GM21825 (cell line): Measurements from ENCODE around the gene GINS2.

Experiments used
- ATAC-seq: cut with Tn5 transposase; IDR thresholded peaks from one replicate; pipeline ENCODE4 v1.9.1; 2021; ENCODE audit warnings: mild to moderate bottlenecking, moderate library complexity; ENCODE audit not compliant: unreplicated experiment

The GINS2 gene

DNA sequence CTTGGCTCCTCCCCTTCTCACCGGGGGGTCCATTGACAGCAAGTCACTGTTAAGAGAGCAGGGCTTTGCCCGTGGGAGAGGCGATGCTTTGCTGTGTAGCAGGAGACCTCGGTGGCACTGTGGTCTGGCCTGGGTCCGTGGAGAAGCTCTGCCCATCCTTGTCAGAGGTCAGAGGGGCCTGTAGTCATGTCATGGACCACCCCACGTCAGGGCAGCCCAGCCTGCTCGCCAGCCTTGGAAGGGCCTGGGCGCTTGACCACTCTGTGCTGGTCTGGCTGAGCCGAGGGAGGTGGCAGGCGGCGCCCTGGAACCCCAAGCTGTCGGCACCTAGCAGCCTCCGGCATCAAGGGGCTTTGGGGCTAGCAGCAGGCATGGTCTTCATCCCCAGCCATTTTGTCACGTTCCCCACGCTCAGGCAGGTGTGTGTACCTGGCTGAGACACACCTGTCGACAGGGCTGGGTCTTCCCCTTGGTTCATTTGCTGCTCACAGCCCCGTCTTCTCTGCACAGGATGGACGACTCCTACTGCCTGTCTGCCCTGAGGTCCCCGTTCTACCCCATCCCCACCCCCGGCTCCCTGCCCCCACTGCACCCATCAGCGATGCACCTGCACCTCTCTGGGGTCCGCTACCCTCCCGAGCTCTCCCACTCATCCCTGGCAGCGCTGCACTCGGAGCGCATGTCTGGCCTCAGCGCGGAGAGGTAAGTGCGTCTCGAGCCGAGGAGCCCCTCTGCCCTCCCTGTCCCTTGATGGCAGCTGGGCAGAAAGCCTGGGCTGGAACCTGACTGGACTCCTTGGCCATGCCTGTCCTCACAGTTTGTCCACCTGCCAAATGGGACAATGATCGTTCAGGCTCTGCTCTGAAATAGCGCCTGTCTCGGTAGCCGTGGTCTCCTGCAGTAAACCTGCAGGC is 33.3 kb downstream of the GINS2 start:
- no peak for ATAC-seq

DNA sequence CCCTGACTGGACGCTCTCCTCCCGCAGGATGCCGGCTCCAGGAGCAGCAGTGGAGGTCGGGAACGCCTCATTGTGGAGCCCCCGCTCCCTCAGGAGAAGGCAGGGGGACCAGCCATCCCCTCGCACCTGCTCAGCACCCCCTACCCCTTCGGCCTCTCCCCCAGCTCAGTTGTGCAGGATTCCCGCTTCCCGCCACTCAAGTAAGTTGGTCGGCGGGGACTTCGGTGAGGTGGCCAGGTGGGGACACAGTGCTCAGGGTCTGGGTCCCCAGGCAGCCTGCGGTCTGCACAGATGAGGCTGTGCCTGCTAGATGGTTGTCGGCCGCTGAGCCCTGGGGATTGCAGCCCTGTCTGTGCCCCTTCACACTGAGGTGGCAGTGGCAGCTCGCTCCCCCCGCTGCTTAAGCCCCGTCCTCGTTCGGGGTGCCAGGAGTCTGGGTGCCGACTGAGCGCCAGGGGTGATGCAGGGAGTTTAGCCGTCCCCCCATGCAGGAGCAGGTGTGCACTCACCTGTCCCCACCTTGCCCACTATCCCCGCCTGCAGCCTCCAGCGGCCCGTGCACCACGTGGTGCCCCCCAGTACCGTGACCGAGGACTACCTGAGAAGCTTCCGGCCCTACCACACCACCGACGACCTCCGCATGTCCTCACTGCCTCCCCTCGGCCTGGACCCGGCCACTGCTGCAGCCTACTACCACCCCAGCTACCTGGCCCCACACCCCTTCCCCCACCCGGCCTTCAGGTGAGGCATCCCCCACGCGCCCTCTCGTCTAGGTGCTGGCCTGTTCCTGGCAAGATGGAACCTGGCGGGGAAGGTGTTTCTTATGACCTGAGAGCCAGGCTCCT is 34.3 kb downstream of the GINS2 start:
- ATAC-seq = no peak

DNA sequence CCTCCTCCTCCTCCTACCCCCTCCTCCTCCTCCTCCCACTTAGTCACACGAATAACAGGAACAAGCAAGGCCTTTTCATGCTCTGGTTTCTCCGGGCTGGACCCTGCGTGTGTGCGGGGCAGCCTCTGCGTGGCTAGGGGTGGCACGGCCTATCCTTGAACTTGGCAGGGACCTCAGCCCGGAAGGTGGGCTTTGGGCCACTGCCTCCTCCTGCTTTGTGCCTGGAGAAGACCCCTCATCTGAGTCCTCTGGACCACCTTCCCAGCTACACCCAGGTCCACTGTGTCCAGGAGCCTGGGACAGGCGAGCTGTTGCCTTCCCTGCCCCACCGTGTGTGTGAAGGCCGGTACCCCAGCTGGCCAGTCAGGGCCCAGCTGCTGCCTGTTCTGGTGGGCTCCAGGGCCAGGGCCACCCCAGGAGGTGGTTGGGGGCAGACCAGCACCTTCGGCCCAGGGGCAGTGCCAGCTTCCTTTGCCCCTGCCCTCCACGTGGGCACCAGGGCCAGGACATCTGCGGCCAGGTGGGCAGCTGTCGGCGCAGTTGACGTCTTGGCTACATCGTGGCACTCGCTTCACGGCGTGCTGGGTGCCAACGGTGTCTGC is 35.4 kb downstream of the GINS2 start:
- no peak for ATAC-seq

DNA sequence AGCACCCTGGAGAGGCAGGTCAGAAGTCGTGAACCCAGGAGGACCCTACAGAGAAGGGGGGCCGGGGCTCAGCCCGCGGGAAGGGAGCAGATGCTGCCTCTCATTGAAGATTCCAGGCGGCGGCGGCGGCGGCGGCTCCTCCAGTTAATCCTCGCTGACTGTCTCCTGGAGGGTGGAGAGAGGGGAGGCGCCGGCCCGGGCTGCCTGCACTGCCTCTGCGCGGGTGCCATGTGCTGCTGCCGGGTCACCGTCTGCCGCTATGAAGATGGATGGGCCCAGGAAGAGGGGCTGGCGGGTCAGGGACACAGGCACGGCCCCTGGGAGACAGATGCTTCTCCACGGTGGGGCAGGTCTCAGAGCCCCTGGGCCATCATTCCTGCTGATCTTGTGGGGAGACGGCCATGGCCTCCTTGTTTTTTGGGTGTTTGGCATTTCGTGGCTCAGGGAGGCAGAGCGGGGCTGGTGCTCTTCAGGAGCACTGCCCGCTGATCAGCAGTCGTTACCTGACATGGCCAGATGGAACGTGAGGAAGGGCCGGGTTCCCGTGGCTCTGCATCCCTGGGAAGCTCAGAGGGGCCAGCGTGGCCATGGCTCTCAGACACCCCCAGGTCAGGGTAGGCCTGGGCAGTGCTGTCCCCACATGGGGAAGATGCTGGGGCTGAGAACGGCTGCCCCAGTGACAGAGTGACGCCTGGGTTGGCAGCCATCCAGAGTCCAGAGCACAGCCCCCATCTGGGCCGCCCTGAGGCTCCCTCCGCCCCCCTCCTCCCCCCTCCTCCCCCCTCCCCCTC is 36.1 kb downstream of the GINS2 start:
- ATAC-seq = no peak

GRCh38 chr16:85651629-85652430 is 36.9 kb downstream of the GINS2 start:
- ATAC-seq = no peak

DNA sequence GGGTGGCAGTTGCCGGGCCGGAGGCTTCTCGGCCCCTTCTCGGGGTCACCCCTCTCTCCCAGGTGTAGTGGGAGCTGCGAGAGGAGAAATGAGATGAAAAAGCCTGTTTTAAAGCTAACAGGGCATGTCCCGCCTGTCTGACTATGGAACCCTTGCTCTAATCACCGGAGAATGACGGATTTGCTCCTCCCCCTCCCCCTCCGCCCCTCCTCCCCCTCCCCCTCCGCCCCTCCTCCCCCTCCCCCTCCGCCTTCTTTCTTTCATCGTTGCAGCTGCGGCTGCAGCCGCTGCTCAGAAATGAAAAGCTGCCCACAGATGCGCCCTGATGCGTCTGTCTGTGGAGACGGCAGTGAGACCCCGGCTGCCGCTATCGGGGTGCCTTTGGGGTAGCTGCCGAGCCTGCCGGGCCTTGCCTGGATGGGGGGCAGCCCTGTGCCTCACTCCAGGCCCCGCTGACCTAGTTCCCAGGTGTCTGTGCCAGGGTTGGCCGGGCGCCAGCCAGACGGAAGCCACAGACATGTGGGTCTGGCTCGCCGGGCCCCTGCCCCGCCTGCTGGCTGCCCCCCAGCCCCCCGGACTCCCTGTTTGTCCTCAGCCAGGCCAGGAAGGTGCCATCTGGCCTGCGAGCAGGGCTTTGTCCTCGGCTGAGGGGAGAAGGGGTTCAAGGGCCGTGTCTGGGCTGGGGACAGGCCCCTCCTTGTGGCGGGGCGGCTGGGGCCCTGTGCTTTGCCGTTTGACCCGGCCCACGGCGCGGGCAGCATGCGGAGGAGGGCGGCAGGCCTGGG is 37.7 kb downstream of the GINS2 start:
- ATAC-seq = no peak

GRCh38 chr16:85650135-85650843 is 38.5 kb downstream of the GINS2 start:
- no peak for ATAC-seq

GRCh38 chr16:85649411-85650134 is 39.2 kb downstream of the GINS2 start:
- no peak for ATAC-seq

- ATAC-seq = no peak
Measured at GRCh38 chr16:85648805-85649204, 39.9 kb downstream of the GINS2 start.

- ATAC-seq = no peak
Measured at GRCh38 chr16:85648070-85648714, 40.6 kb downstream of the GINS2 start.

DNA sequence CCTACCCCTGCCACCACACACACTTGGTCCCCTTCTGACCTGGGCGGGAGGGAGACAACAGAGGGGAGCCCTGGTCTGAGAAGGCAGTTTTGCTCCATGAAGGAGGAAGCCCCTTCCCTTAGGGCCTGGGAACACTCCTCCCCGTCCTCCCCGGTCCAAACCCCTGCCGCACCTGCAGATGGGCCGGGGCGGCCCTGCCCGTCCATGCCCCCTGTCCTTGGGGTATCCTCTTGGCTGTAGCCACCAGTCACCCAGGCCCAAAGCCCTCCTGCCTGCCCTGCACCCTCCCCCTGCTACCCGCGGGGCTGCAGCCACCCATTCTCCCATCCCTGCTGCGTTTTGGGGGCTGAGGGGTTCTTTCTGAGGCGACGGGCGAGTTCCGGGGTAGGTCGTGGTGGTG is 41.8 kb downstream of the GINS2 start:
- no peak for ATAC-seq

- no peak for ATAC-seq
Measured at GRCh38 chr16:85646358-85646907, 42.3 kb downstream of the GINS2 start.

GRCh38 chr16:85645021-85645589 is 43.6 kb downstream of the GINS2 start:
- no peak for ATAC-seq

GRCh38 chr16:85644093-85644712 is 44.6 kb downstream of the GINS2 start:
- no peak for ATAC-seq

- ATAC-seq = no peak
Measured at GRCh38 chr16:85643631-85644030, 45.1 kb downstream of the GINS2 start.

- ATAC-seq = no peak
Measured at GRCh38 chr16:85642762-85643358, 45.9 kb downstream of the GINS2 start.
